Activated effector memory CD4-positive, alpha-beta T cell treated with Interleukin-2 at 50 U/mL for 16 hours (primary cell): ENCODE results near the gene TRAPPC12.
A peak's percentile ranks its signal among the peaks of the same experiment; 100 is the strongest.

Experiments used
- DNase-seq: peaks from one replicate; pipeline ENCODE4 v3.0.0-alpha.2; 2020

TRAPPC12 gene

DNA sequence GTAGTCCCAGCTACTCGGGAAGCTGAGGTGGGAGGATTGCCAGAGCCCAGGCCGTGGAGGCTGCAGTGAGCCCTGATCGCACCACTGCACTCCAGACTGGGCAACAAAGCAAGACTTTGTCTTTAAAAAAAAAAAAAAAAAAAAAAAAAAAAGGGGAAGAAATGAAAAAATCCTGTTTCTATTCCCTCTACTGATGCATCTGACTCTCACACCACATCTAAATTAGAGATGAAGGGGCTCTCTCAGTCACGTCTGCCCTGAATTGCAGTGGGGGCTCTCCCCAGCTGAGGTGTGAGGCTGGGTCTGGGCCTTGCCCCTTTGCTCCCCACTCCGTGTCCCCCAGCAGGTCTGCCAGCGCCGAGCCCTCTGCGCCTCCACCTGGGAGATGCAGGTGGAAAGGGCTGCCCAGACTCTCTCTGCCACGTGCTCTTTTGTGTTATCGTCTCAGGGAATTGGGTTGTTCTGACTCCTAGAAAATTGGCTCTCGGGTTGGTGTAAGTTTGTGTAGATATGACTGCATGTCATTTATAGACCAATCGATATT is 30.2 kb downstream of the TRAPPC12 start:
- no peak for DNase-seq

DNA sequence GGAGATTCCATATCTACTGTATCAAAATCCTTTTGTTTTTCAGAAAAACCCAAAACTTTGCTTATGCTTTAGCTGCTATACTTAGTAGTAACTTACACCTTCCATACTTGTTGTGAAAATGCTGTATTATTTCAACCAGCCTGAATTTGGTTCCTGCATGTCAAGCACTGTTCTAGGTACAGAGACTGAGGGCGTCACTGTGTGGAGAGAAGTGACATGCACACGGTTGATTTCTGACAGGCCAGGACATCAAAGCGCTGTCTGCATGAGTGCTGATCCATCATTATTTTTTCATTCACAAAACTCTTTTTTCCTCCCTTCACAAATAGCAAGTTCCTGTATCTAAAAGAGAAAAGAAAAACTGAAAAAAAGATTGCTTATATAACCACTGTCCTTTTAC is 31.6 kb downstream of the TRAPPC12 start:
- DNase-seq: no peak

DNA sequence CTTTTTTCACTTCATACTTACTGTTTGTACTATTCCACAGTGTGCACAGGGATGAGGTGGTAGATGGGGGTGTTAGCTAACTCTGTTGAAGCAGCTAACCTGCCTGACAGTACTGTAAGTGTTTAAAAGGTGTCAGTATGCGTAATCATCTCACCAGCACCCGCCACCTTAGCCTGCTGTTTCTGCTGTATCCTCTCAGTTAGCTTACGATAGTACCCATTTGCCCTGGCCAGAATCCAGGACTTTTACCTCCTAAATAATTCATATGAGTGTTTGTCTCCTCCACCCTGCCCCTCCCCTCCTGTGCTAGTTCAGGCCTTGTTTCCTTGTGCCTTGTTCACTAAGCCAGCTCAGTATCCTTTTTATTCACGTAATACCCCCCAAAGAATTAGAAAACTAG is 34.2 kb downstream of the TRAPPC12 start:
- no peak for DNase-seq

DNA sequence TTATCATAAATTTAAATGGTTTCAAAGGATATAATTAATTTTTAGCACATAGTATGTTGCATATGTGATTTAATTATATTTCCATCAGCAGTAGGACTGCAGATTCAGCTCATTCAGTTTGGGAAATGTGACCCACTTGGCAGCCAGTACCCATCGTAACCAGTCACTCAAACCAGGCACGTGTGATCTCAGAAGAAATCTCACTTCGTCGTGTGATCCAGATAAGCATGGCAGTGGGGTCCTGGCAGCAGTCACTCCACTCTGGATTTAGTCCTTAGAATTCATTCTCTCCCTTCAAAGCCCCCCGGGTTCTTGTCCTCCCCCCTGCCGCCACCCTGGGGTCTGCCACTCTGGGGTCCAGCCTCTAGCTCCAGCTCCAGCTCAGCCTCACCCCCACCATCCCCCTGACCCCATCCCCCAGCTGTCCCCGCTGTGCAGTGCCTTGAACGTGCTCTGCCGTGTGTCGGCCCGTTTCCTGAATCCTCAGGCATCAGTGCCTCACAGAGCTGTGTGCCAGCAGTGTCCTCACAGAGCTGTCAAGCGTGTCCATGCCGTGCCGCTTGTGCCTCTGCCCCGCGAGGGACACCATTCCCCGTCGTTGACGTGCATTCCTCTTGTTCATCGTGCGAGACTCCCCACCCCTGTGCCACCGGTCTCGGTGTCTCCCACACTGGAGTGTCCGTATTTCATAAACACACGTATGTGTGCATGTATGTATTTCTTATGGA is 34.8 kb downstream of the TRAPPC12 start:
- no peak for DNase-seq

DNA sequence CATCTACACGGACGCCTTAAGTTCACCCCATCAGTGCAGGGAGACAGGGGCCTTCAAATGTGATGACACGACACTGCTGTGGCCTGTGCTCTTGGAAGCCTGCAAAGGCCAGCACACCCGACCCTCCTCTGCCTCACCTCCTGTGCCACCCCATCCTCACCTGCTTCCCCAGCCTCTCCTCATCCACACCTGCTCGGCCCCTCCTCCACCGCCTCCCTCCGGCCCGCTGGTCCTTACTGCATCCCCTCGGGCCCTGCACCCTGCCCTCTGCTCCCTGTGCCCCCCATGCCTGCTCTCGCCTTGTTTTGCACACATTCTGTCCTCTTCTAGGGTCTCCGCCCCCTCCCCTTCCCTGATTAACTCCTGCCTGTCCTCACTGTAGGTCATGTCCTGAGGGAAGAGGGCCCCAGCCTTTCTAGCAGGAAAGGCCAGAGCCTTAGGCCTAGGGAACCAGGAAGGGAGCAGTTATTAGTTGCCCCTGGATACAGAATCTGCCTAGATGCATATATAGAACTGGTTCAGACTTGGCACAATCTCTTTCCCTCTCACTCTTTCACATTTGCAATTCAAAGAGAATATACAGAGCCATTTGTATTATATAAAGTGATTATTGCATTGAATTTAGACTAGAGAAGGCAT is 39.4 kb downstream of the TRAPPC12 start:
- no peak for DNase-seq

DNA sequence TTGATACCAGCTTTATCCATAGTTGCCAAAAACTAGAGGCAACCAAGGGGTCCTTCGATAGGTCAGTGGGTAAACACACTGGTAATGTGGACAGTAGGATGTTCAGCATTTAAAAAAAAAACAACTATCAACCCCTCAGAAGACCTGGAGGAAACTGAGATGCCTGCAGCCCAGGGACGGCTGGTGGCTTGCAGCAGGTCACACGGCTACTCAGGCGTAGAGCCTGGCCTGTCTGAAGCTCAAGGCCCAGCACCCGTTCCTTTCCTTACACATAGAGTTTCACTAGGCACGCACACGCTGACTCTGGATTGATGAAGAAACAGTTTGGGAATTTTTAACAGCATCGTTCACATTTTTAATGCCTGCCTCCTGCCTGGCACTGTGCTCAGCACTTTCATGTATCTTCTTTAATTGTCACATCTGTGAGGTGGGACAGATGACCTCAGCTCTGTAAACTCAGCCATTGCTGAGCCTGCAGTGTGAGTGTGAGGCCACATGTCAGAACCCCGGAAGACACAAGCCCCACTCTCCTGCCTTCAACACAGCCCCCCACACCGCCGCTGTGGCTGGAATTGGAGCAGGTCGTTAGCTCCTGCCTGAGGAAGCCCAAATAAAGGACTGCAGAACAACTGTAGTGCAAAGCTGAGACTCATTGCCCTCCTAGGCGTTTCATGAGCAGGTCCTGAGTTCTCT is 40.7 kb downstream of the TRAPPC12 start:
- DNase-seq: no peak

DNA sequence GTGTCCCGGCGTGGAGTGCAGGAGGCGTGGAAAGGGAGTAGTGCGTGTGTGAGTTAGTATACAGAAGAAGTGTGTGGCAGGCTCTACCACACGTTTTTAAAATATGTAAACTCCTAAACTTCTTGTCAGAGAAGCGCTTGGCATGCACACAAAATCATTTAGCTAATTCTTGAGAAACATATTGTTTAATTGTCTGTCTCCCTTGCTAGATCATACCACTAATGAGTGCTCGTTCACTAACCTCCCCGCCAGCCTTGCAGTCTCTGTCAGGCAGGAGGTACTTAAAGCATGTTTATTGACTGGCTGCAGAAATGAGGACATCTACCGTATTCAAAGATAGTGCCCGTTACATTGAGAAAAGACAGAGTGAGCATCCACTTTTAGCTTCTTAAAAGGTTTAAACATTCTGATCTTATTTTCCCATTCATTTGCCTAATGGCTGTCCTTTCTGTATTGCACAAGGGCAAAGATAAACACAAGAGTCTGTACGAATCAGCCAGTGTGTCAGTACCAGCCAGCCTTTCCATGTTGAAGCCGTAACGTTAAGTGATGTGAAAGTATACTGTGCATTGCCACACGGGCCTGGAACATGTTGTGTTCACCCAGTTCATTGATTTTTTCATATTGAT is 41.4 kb downstream of the TRAPPC12 start:
- no peak for DNase-seq

DNA sequence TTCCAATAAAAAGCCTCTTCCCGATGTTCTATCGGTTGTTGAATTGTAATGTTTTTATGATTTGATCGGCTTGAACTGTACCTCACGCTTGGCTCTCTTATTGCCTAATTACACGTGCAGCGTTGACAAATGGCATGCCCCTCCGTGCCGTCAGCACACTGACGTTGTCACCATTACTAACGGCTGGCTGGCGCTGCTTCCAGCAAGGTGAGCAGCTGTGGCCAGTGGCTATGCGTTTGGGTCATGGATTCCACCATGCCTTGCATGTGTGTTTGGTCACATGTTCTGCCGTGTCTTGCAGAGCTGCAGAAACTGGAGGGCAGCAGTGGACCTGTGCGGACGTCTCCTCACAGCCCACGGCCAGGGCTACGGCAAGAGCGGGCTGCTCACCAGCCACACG is 42.1 kb downstream of the TRAPPC12 start:
- DNase-seq: no peak

DNA sequence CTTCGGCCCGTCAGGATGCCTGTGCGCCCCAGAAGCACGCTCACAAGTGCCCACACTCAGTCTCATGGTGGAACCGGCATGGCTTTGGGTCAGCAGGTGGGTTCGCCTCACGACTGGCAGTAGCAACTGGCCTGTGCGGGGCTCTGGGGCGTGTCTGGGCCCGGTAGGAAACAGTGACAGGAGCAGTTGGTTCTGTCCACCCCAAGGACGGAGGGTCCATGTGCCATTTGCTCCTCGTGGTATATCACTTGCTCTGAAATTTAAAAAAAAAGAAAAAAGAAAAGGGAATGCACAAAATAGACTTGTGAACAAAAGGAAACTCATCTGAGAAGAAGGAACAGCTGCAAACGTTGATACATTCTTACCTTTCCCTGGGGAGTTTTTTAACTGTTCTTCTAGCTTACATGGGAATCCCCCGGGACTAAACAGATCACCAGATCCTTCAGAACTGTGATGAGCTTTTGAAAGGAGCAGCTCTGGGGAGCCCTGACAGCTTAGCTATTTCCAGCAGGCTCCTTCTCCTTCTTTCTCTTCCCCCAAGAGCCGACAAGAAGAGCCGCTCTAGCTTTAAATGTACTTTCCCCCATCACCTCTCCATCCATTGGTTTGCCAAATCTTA is 42.8 kb downstream of the TRAPPC12 start:
- no peak for DNase-seq

DNA sequence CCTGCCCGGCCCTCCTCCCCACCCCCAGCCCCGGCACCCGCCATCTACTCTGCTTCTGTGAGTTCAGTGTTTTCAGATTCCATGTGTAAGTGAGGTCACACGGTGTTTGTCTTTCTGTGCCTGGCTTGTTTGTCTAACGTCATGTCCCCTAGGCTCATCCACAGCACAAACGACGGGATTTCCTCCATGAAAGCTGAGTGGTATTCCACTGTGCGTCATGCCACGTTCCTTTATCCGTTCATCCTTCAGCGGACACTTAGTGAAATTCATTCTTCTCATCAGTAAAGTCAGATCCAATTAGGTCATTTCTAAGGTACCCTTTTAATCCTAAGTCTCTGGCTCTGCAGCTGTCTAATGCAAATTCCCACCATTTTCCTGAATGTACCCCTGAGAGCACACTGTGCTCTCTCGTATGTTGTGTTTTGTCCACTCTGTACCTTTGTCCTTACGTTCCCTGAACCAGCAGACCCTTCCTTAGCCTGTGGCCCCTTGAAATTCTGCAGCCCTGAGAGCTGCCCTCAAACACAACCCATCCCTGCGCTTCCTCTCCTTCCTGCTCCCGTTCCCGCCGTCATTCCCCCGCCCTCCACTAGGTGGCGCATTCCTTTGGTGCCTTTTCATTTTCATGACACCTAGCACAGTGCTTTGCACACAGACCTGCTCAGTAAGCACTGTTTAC is 44.1 kb downstream of the TRAPPC12 start:
- peak; percentile 54 for DNase-seq

DNA sequence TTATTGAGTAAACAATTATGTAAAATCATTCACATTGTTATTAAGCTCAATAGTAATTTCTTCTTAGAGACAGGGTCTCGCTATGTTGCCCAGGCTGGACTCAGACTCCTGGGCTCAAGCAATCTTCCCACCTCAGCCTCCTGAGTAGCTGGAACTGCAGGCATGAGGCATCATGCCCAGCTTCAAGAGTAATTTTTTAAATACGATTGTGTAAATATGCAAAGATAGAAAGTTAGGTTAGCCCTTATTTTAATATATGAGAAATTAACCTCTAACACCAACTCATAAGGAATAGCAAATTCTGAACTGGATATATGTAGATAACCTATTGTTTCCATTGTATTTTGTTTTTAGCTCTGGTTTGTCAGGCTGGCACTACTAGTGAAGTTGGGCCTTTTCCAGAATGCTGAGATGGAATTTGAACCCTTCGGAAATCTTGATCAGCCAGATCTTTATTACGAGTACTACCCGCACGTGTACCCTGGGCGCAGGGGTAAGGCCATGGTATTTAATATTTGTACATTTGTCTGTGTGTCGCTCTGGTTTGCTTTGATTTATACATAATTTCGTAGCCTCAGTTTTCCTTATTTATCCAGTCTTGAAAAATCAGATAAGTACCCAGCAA is 44.8 kb downstream of the TRAPPC12 start:
- no peak for DNase-seq

DNA sequence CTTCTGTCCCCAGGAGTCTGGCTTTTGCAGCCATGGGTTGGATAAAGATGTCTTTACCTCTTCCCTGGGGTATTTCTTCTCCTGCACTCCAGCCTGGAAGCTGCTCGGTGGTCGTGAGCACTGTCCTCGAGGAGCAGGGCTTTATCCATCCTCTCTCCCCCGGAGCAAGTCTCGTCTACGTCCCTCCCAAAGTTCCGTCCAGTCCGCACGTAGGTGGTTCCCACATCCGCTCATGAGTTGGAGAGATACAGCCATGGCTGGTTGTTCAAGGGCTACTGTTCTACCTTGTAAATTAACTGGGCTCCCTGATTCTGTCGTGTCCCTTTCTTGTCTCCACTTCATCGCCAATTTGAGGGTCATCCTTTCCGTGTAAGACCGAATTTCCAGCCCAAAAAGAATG is 47.1 kb downstream of the TRAPPC12 start:
- DNase-seq: no peak

DNA sequence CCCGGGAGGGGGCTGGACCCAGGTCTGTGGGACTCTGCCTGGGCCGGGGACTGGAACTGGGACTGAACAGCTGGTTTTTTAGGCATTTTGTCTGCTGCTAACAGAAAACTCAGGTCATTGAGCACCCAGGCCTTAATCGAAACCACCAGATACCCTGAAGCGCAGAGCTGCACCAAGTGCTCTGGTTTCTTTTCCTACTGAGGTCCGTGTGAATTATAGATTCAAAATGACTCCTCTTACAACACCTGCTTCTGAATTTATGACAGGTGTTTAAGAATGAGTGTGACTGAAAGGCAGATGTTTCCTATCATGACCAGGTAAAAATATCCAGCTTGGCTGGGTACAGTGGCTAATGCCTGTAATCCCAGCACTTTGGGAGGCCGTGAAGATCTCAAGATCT is 47.8 kb downstream of the TRAPPC12 start:
- no peak for DNase-seq

DNA sequence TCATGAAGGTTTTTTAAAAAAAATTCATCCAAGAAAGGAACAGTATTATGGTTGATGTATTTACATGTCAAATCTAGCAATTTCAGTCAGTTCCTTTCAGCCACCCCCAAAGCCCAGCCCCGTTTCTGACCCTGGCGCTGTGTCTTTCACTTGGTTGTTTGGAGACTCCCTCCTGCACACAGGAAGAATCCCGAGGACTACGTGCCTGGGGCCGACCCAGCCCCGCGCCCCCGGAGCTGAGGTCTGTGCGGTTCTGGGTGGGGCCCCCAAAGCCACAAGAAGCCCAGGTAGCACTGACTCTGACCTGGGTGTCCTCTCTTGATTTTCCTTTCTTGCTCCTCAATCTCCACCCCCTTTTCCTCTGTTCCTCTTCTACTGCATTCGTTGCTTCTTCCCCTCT is 49.1 kb downstream of the TRAPPC12 start:
- no peak for DNase-seq

DNA sequence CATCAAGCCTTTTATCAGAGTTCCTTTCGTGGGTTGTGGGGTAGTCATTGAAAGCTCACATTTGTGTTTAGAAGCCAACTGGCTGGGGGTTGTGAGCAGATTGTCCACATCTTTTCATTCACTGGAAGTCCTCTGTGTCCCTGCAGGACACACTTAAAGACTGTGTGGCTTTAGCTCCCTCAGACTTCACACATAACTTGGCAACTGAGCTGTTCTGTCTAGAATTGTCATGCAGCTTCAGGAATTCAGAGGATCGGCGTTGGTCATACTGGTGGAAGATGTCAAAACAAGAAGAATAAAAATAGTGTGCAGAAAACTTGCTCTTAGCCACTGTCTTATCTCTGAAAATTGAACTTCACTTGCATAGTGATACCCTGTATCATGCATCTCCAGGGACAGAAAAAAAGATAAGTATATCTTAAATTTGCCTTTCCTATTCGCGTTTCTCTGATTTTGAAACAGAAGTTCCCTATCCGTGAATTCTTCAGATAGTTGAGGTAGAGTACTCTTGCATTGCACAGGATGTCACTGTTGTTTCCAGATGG is 49.6 kb downstream of the TRAPPC12 start:
- no peak for DNase-seq

DNA sequence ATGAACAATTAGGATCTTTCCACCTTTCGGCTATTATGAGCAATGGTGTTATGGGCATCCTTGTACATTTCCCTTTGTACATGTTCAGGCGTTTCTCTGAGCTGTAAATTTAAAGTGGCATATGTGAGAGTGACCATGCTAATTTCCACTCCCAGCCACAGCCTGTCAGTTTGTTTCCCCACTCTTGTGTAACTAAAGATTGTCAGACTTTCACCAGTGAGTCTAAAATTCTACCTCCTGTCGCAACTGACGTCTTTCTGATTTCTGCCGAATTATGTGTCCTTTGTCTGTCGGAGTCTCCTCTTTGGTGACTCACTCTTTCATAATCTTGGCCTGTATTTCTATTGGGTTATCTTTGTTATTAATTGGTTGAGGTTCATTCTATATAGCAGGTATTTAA is 50.7 kb downstream of the TRAPPC12 start:
- no peak for DNase-seq

DNA sequence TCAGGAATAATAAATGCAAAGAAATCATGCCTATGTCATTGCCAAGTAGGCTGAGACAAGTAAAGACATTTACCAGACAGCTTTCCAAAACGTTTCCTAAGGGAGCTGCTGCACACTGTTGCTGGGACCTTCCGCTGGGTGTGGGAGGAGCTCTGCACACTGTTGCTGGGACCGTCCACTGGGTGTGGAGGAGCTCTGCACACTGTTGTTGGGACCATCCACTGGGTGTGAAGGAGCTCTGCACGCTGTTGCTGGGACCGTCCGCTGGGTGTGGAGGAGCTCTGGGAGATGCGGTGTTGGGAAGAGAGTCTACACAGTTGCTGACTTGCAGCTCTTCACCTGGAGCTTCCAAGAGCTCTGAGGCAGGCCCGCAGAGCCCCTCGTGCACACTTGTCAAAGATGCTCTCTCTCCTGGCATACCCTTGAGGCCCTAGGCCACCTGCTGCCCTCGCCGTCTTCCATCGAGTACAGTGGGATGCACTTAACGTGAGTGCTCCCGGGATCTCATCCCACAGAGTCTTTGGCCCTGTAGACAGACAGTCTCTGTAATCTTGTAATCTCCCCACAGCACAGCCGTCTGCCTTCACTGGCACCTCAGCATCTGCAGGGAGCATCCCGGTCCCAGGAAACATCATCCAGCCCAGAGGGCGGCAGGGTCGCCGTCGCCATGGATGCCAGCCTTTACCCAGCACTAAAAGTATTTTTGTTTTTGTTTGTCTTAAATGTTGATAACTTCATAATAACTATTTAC is 51.4 kb downstream of the TRAPPC12 start:
- no peak for DNase-seq

DNA sequence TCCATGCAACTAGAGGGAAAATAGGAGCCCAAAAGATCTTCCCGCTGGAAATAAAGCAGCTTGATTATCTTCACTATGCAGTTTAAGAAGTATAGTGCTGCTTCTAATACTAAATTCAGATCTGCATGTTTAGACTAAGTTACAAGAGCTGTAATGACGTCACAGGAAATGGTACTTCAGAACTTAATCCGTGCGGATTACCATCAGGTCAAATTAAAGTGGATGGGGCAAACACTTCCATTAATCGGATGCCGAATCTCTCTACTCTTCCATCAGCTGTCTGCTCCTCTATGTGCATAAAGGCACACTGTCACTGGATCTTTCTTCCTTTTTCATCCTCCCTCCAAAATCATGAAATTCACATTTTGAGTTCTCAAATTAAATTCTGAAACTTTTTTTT is 52.6 kb downstream of the TRAPPC12 start:
- no peak for DNase-seq

DNA sequence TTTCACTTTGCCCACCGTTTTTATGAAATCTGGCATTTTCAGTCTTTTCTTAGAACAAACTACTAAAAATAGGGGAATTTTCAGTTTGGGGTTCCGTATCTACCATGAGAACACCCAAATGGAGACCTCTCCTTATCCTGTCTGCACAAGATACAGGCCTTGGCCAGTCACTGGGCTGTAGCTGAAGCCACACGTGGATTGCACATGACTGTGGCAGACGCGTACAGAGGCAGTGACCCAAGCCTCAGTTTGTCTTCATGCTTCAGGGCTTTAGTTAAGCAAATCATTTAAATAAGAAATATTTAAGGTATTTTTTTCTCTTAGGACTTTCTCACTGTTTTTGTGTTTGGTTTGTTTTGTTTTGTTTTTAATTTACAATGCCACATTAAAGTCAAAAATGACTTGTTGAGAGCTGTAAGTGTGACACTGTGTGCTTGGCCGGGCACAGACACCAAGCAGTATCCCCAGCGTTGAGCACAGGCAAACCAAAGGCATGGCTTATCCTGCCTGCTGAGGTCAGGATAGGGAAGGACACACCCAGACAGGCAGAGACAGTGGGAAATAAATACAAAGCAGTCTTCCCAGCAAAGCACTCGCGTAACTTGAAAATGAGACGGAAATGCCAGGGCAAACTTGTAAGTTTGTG is 53.3 kb downstream of the TRAPPC12 start:
- DNase-seq: no peak

DNA sequence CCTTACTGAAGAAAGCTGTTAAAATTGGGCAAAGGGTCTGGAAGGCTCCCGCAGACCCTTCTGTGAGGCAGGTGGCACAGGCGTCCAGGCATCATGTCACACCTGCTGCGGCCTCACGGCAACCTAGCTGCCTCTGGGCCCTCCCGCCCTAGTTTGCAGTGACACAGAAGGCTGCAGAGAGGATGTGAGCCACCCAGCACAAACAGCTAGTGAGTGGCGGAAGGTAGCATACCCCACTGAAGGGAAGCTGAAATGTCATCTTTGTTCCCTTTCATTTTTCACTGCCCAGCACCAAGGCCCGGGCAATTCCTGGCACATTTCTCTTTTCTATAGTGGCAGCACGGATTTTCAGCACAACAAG is 53.8 kb downstream of the TRAPPC12 start:
- DNase-seq: no peak
